Posterior cingulate gyrus (tissue), 11 donors: ENCODE results near the gene RNF215.

Source experiments
- DNase-seq, 10 donors: peaks; one replicate each; pipeline versions ENCODE4 v3.0.0 to v3.0.0-alpha.2; 2020 to 2021; ENCODE audit warnings: mixed read lengths in 3 of 10
- intact Hi-C: fragments of 100-400 bp; cut with DNase I; formaldehyde crosslinking; loops from one replicate; pipeline ENCODE4 v1.15.1; 2023

RNF215 gene

DNA sequence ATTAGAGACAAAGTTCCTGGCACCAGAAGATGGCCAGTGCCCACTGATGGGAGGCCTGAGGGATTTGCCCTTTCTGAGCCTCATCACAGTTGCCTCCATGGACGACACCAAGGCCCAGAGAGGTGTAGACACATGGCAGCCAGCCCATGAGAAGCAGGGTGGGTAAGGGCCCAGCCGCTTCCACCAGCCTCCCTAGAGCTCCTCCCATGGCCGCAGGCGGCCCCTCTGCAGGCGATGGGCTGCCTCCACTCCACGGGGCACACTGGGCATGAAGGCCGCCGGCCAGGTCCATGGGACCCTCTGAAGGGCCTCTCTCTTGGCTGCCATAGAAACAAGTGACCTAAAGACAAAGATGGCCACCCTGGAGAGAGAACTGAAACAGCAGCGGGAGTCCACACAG is 15.9 kb downstream of the RNF215 start:
- intact Hi-C loops: no loop called here
- peak in 1 of 10 donors; percentile 46 for DNase-seq

DNA sequence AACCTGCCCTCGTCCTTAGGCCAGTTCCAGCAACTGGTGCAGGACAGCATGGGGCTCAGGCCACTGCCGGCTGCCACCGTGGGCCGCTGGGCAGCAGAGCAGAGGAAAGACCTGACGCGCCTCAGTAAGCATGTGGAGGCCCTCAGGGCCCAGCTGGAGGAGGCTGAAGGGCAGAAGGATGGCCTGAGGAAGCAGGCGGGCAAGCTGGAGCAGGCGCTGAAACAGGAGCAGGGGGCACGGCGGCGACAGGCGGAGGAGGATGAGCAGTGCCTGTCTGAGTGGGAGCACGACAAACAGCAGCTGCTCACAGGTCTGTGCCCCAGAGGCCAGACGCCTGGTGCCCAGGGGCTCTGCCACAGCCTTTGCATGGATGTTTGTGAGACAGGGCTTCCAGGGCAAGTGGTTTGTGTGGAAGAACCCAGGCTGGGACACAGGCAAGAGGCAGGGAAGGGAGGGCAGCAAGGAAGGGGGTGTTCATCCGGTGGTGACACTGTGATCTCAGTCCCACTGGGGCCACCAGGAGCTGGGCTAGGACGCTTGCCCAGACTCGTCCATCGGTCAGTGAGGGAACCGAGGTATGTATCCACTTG is 16.5 kb downstream of the RNF215 start:
- intact Hi-C loops: no loop called here
- DNase-seq: no peak

DNA sequence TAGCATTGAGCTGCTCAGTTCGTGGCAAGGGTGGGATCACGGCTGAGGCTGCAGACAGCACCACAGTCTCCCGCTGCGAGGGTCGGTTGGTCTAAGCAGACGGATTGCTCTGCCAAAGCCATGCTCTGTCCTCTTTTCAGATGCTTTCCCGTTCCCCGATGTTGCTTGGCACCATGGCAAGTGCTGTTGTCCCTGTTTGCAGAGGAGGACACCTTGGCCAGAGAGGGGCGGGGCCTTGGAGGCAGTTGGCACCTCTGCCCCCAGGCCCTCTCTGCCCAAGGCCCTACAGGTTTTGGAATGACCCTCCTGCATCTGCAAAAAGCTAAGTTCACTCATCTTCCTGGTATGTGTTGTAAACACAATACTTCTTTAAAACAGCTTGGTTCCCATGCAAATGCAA is 18.8 kb downstream of the RNF215 start:
- intact Hi-C loops: no loop called here

DNA sequence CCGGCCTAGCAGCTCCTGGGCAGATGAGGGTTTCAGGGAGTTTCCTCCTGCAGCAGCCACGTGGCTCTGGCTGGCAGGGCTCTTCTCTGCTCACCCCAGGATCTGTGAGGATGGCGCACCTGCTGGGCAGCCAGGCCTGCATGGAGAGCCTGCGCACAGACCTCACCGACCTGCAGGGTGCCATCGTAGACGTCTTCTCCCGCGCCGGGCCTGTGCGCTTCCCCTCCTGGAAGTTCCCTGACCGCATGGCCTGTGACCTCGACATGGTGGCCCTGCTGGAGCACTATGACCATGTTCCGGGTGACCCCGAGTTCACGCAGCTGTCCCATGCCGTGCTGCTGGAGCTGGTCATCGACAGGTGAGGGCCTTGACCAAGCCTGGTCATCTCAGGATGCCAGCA is 21.3 kb downstream of the RNF215 start:
- intact Hi-C loops: no loop called here
- DNase-seq: peak in 3 of 10 donors; percentile 24 to 64 (median 59)

More for the DNA sequence above, 18.8 kb downstream of the RNF215 start:
- peak in 3 of 10 donors; percentile 11 to 55 (median 18) for DNase-seq

DNA sequence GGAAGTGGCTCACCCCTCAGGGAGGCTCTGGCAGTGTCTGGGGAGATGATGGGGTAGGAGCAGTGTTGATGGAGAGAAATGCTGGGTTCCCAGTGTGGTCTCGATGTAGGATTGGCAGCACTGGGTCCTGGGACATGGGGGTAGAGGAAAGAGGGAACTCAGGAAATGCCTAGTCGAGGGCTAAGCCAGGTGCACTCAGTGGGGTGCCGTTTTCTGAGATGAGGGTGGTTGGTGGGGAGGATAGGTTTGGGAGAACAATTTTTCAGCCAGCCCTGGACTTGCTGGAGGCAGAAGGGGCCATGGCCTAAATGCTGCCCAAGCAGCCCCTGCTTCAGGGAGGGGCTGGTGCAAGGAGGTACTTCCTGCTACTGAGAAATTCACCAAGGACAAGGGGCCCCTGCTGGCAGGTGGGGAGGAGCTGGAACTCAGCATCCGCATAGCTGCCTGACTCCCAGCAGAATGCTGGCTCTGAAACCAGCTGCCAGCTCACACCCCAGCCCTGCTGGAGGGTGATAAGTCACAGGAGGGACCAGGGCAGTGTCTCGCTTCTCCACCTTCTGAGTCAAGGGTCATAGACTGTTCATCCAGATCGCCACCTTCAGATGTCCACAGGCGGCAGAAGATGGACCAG is 24.4 kb downstream of the RNF215 start:
- intact Hi-C loops: no loop called here
- DNase-seq: peak in 3 of 10 donors; percentile 25 to 51 (median 48)

DNA sequence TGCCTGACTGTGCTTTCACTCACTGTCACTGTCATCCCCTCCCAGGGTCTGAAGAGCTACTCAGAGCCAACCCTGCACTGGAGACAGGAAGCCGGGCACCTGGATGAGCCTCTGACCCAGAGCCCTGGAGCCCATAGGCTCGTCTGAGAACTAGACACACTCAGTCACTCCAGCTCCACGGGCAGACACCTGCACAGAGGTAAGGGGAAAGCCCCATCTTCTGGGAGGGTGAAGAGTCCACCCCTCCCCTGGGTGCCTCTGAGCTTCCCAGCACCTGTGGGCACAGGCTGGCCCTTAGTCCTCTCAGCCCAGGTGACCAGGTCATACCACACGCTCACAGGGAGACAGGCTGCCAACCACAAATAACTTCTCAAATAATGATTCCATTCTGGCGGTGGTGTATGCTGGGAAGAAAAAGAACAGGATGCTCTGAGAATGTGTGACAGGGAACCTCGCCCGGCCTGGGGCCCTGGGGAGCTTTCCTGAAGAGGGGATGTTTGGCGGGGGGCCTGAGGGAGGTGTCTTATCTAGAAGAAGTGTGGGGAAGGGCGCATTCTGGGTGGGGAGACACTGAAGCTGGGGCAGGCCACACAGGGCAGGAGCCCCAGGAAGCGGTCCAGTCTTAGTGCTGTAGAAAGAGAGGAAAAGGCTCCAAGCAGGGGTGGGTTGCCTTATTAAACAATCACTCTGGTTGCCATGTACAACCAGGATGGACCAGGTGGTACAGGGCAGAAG is 25.1 kb downstream of the RNF215 start:
- intact Hi-C loops: no loop called here
- DNase-seq: peak in 3 of 10 donors; percentile 44 to 57 (median 55)

DNA sequence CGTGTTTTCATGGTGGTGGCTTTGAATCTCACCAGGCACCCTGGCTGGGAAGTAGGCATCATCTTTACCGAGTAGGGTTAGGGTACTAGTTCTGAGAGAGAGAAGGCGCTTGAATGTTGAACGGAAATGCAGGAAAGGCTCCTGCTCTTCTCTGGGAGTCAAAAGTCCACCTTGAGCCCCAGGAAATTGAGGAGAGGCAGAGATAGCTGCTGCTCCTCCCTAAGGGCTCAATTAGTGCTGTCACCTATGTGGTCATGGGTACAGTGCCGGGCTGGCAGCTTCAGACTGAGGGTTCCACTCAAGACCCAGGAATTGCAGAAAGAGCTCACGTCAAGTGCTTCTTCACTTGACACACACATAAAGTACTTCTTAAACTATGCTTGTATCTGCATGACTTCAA is 28.7 kb downstream of the RNF215 start:
- intact Hi-C loops: no loop called here

DNA sequence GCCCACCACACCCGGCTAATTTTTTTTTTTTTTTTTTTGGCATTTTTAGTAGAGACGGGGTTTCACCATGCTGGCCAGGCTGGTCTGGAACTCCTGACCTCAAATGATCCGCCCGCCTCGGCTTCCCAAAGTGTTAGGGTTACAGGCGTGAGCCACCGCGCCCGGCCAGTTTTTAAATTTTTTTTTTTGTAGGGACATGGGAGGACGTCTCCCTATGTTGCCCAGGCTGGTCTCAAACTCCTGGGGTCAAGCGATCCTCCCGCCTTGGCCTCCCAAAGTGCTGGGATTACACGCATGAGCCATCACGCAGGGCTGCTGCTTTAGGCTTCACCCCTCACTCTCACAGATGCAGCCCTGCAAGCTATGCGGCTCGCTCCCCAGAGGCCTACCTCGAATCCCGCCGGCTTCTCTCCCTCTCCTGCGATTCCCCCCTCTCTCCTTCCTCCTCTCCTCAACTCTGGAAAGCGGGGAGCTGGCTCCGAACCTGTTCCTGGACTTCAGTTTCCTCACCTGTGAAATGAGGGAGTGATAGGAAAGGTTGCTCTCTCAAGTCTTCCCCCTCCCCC is 29.5 kb downstream of the RNF215 start:
- intact Hi-C loops: no loop called here
- peak in 3 of 10 donors; percentile 68 to 82 (median 76) for DNase-seq

More for the DNA sequence above, 28.7 kb downstream of the RNF215 start:
- DNase-seq: peak in 3 of 10 donors; percentile 11 to 24 (median 12)

DNA sequence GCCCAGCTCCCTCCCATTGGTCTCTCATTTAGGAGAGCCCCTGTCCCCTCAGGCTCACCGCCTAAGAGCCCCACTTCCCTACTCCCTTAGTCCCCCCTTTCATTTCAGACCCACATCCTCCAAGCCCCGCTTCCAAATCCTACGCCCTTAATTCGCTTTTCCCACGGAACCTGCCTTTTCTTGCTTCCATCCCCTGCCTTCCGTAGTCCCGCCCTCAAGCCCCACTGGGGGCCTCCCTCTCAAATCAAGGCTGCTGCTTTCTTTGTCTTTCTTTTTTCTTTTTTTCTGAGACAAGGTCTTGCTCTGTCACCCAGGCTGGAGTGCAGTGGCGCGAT is 30.0 kb downstream of the RNF215 start:
- no peak for DNase-seq
- intact Hi-C loops: no loop called here

DNA sequence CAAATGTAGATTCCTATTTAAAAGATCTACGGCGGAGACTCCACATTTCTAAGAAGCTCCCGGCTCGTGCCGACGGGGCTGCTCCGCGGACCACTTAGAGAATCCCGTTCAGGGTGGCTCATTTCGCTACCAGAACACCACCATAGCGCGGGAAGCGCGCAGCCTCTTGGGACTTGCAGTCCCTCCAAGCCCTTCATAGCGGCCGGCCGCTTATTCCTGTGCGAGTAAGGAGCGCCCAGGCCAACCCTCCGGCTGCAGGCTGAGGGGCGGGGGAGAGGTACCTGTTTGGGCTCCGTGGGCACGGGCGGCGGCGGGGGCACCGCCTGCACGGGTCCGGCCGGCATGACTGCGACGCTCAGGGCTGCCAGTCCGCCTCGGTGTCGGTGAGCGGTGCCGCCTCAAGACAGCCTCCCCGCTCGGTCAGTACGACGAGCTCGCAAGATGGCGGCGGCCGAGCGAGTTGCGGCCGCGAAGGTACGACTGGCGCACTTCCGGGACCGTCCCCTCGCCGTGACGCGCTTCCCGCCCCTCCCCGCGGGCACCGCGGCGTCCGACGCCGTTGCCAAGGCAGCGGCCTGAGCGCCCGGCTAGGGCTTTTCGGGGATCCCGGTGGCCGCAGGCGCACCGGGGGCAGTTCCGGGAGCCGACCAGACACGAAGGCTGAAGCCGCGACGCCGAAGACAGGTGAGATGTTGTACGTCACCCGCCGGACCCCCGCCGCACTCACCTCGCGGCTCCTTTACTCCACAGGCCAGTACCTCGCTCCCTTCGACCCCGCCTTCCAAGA is 30.6 kb downstream of the RNF215 start, which contains the start of the genes CCDC157 and SF3A1:
TSS of gene CCDC157 (plus strand) at position 559 of the 787 bp plus-strand sequence. CDS start 8,994 bp downstream, outside the sequence.
TSS of gene SF3A1 (minus strand) at position 446 of the 787 bp plus-strand sequence. CDS start at position 344, 102 bp downstream.
- intact Hi-C loops: no loop called here
- peak; percentile 80 to 98 (median 88) for DNase-seq

DNA sequence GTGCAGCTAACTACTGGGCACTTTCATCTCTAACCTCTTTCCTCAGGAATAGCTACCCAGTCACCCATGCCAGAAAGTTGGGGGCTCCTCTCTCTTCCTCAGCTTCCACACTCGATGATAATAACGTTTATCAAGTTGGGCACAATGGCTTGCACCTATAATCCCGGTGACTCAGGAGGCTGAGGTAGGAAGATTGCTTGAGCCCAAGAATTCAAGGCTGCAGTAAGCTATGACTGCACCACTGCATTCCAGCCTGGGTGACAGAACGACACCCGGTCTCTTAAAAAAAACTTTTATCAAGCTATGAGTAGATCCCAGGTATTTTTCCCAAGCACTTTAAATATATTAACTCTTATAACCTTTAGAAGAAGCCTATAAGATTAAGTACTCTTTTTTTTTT is 32.6 kb downstream of the RNF215 start:
- intact Hi-C loops: no loop called here
- no peak for DNase-seq

DNA sequence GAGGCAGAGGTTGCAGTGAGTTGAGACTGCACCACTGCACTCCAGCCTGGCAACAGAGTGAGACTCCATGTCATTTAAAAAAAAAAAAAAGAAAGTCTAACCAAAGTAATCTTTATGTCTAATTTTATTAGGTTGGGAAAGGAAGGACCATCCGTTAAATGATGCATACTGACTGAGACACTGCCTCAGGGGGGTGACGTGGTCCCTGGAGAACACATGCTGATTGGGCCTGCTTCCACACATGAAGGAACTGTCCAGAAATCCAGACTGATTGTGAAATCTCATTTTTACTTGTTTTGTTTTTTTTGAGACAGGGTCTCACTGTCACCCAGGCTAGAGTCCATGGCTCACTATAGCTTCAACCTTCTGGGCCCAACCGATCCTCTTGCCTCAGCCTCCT is 36.0 kb downstream of the RNF215 start:
- intact Hi-C loops: no loop called here
- peak in 2 of 10 donors; percentile 12 to 18 for DNase-seq

DNA sequence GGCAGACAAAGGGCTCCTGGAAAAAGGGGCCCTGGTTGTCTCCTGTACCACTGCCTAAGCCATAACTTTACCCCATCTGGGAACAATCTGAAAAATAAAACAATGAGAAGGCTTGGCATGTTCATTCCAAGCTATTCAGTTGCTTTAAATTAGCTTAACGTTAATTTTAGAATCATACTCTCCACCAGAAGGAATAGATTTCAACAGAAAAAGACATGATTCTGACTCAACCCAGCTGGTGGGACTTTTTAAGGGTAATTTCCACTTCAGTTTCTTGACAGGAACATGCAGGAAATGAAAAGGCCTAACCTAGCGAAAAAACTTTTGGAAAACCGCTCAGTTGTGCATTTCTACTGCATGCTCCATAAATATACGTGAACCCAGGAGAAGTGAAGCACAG is 38.4 kb downstream of the RNF215 start:
- DNase-seq: peak in 1 of 10 donors; percentile 14
- intact Hi-C loops: no loop called here

DNA sequence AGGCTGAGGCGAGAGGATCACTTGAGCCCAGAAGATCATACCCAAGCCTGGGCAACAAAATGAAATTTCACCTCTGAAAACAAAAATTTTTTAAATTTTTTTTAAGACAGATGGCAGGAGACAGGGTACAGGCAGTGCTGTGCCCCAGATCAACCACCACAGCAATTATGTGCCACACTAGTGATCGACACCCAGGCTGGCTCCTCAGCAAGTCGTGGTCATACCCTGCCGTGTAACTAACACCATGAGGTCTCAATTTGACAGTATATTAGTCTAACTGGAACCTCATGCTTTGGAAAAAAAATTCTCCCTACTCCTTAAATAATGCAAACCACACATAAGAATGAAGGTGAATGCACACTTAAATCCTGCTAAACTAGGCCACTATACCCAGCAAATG is 38.8 kb downstream of the RNF215 start:
- intact Hi-C loops: no loop called here
- DNase-seq: peak in 2 of 10 donors; percentile 5 to 29

DNA sequence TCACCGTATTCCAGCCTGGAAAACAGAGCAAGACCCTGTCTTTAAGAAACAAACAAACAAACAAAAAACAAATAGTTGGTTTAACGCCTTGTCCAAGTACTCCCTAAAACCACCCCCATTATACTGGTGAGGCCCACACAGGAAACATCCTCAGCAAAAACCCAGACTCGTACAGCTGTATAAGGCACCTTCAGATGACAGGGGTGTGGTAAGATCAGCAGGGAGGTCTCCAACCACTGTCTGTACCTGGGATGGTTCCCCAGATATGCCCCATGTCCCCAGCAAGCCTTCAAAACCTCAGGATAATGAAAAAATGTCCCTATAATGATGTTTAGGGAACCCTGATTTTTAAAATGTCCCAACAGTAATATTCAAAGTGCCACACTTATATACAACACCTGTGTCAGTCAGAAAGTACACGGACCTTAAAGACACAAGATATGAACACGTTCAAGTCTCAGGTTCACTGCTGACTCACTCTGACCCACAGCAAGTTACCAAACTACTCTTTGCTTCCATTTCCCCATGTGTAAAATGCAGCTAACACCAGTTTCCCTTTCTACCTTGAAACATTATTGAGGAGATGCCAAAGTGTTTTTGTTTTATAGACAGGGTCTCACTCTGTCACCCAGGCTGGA is 39.8 kb downstream of the RNF215 start:
- intact Hi-C loops: no loop called here
- no peak for DNase-seq

DNA sequence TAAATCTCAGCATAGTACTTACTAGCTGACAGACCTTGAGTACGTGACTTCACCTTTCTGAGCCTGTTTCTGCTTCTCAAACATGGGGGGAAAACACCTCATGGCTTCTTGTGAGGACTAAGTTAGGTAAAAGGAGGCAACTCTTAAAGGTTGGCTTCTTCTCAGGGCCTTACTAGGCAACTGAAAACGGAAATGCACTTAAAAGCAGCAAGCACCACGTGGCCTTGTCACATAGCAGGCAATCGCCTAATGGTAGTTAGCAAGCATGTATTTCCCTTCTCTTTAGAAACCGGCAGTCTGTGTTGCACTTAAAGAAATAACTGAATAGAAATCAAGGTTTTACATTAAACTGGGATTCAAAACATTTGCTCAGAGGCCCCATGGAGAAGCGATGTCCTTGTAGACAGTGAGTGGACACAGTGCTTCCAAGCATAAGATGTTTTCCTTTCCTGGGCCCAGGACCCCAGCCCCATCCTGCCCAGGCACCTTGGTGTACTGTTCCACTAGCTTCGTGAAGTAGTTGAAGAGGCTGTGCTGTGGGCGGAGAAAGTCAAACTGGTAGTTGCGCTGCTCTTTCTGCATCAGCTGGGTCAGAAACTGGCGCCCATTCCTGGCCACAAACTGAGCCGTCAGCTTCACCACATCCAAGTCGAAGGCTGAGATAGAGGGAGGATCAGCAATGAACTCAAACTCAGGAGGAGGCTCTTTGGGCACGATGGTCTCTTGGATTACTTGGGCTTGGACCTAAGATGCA is 42.6 kb downstream of the RNF215 start:
- intact Hi-C loops: no loop called here
- DNase-seq: peak in 2 of 10 donors; percentile 6 to 62

DNA sequence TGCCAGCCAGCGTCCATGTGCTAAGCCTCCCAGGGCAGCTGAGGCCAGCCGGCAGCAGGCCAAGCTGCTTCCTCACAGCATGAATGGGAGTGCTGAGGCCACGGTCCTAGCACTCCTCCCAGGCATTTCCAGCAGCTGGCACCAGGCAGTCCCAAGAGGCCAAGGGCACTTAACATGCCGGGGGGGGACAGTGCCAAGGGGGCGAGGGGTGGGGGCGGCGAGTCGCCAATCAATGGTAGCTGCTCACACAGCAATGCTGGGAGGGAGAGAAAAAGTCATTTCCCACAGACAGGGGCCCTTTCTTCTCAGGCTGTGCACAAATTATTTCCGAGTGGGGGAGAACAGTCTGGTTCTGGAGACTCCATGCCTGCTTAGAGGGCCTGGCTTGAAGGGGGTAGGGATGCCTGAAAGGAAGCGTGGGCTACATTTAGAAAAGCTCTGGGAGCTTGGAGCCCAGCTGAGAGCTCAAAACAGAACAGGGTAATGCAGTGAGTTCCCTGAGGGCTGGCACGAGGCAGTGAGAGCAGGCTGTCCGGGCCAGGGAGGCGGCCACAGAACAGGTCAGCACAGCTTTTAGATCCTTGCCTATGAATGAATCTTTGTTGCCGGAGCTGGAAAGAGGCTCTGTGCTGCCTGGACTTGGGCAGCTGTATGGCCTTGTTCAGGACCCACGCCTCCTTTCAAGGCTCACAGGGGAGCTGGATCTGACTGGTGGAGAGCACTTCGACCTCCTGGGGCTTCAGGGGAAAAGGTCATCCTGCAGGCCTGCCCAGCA is 46.1 kb downstream of the RNF215 start:
- intact Hi-C loops: no loop called here
- peak; percentile 42 to 94 (median 72) for DNase-seq

DNA sequence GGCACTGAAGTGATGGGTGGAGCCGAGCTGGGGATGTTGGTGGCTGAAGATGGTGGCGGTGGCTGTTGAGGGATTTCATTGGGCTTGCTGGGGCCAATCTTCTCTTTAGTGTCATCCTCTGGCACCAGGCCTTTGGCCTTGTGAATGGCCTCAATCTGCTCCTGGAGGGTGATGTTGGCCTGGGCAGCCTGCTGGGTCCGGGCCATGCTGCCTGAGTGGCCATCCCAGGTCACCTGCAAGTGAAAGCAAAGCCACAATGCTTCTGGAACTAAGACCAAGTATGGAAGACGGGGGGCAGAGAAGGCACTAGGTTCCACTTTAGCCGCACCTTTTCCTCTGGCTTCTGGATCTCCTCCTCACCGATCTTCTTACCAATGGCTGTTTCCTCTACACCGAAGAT is 48.4 kb downstream of the RNF215 start:
- intact Hi-C loops: no loop called here

More for the DNA sequence above, 48.4 kb downstream of the RNF215 start:
- DNase-seq: peak in 2 of 10 donors; percentile 49 to 57
